H9 (cell line): ENCODE data around the gene MCM8. TPM values are rescaled to one million over a fixed set of nuclear protein-coding genes. Genes with fewer than 3 reads are reported as not detected.

Experiments
- DNase-seq: peaks from one replicate; pipeline ENCODE4 v3.0.0-alpha.2; 2017
- H2AFZ ChIP-seq: one replicate; pipeline ENCODE4 v1.6.1; 2013; ENCODE audit warnings: mild to moderate bottlenecking, low read length, control low read depth, moderate library complexity
- H2AK5ac ChIP-seq: 2 replicates; pipeline ENCODE4 v1.6.1; 2013; ENCODE audit warnings: low read length, control low read depth, mixed read lengths; ENCODE audit not compliant: insufficient read length
- H2BK120ac ChIP-seq: one replicate; pipeline ENCODE4 v1.6.1; 2013; ENCODE audit warnings: low read depth, mild to moderate bottlenecking, low read length, control low read depth, inconsistent platforms; ENCODE audit not compliant: poor library complexity, severe bottlenecking
- H2BK12ac ChIP-seq: 2 replicates; pipeline ENCODE4 v1.6.1; 2013; ENCODE audit warnings: low read length, control low read depth, mixed read lengths, low read depth; ENCODE audit not compliant: insufficient read length
- H2BK15ac ChIP-seq: 2 replicates; pipeline ENCODE4 v1.6.1; 2013; ENCODE audit warnings: low read depth, low read length, control low read depth
- H2BK20ac ChIP-seq: one replicate; pipeline ENCODE4 v1.6.1; 2013; ENCODE audit warnings: low read depth, mild to moderate bottlenecking, low read length, control low read depth, inconsistent platforms; ENCODE audit not compliant: poor library complexity, severe bottlenecking
- H2BK5ac ChIP-seq: 2 replicates; pipeline ENCODE4 v1.6.1; 2013; ENCODE audit warnings: low read length, control low read depth, mixed read lengths; ENCODE audit not compliant: insufficient read length
- H3K14ac ChIP-seq: 2 replicates; pipeline ENCODE4 v1.6.1; 2013; ENCODE audit warnings: low read length, control low read depth; ENCODE audit not compliant: insufficient read depth
- H3K18ac ChIP-seq: 2 replicates; pipeline ENCODE4 v1.6.1; 2013; ENCODE audit warnings: low read depth, mild to moderate bottlenecking, mixed read lengths, low read length, control low read depth; ENCODE audit not compliant: insufficient read length
- H3K23ac ChIP-seq: 2 replicates; pipeline ENCODE4 v1.6.1; 2013; ENCODE audit warnings: low read length, control low read depth, mixed read lengths, low read depth; ENCODE audit not compliant: insufficient read length
- H3K23me2 ChIP-seq: 2 replicates; pipeline ENCODE4 v1.6.1; 2013; ENCODE audit warnings: low read depth, mild to moderate bottlenecking, mixed read lengths, low read length, control low read depth; ENCODE audit not compliant: insufficient read length, poor library complexity, severe bottlenecking
- H3K27ac ChIP-seq: 2 replicates; pipeline ENCODE4 v1.5.1; 2013; ENCODE audit warnings: low read length, control low read depth, mixed read lengths, low read depth; ENCODE audit not compliant: insufficient read length
- H3K27me3 ChIP-seq: 2 replicates; pipeline ENCODE4 v1.6.1; 2013; ENCODE audit warnings: low read length, control low read depth, inconsistent platforms; ENCODE audit not compliant: insufficient read depth
- H3K4ac ChIP-seq: 2 replicates; pipeline ENCODE4 v1.6.1; 2013; ENCODE audit warnings: low read depth, mild to moderate bottlenecking, control low read depth, inconsistent platforms, low read length, moderate library complexity
- H3K4me1 ChIP-seq: 2 replicates; pipeline ENCODE4 v1.6.1; 2013; ENCODE audit warnings: low read length, control low read depth, inconsistent platforms; ENCODE audit not compliant: insufficient read depth
- H3K4me2 ChIP-seq: 2 replicates; pipeline ENCODE4 v1.6.1; 2013; ENCODE audit warnings: low read length, control low read depth, mixed read lengths; ENCODE audit not compliant: insufficient read length, insufficient read depth
- H3K56ac ChIP-seq: 2 replicates; pipeline ENCODE4 v1.6.1; 2013; ENCODE audit warnings: low read depth, mild to moderate bottlenecking, mixed read lengths, low read length, control low read depth; ENCODE audit not compliant: insufficient read length
- H3K79me1 ChIP-seq: 2 replicates; pipeline ENCODE4 v1.6.1; 2013; ENCODE audit warnings: low read depth, mild to moderate bottlenecking, moderate library complexity, low read length, control low read depth, inconsistent platforms; ENCODE audit not compliant: insufficient read depth, poor library complexity, severe bottlenecking
- H3K79me2 ChIP-seq: 2 replicates; pipeline ENCODE4 v1.6.1; 2013; ENCODE audit warnings: low read length, control low read depth, inconsistent platforms; ENCODE audit not compliant: insufficient read depth
- H3K9ac ChIP-seq: 2 replicates; pipeline ENCODE4 v1.6.1; 2013; ENCODE audit warnings: low read length, control low read depth, mixed read lengths; ENCODE audit not compliant: insufficient read length; ENCODE audit errors: extremely low read depth
- H3K9me3 ChIP-seq: one replicate; pipeline ENCODE4 v1.6.1; 2013; ENCODE audit warnings: low read depth, low read length, inconsistent platforms; ENCODE audit not compliant: control insufficient read depth
- H3T11ph ChIP-seq: one replicate; pipeline ENCODE4 v1.6.1; 2013; ENCODE audit warnings: mild to moderate bottlenecking, low read length, control low read depth, inconsistent platforms
- H4K20me1 ChIP-seq: one replicate; pipeline ENCODE4 v1.6.1; 2013; ENCODE audit not compliant: control insufficient read depth, insufficient read length, insufficient read depth
- H4K5ac ChIP-seq: 2 replicates; pipeline ENCODE4 v1.6.1; 2013; ENCODE audit warnings: low read depth, mild to moderate bottlenecking, mixed read lengths, low read length, control low read depth; ENCODE audit not compliant: insufficient read length
- H4K8ac ChIP-seq: replicated peaks from 2 replicates; pipeline ENCODE4 v1.6.1; 2013; ENCODE audit warnings: low read length, control low read depth, mixed read lengths, low read depth; ENCODE audit not compliant: insufficient read length
- H4K91ac ChIP-seq: 2 replicates; pipeline ENCODE4 v1.6.1; 2013; ENCODE audit warnings: low read depth, mild to moderate bottlenecking, moderate library complexity, mixed read lengths, low read length, control low read depth; ENCODE audit not compliant: insufficient read length
- H3K27ac Mint-ChIP-seq, 3 experiments: 2 replicates in 2 of 3; 3 replicates in 1 of 3; pipeline ENCODE4 v1.8.0; 2020 to 2021; ENCODE audit warnings: mixed read lengths in 3 of 3, mild to moderate bottlenecking in 1 of 3, moderate library complexity in 1 of 3
- H3K27me3 Mint-ChIP-seq: 2 replicates; pipeline ENCODE4 v1.8.0; 2021; ENCODE audit warnings: low read depth, mild to moderate bottlenecking, moderate library complexity, mixed read lengths
- H3K36me3 Mint-ChIP-seq, 3 experiments: 2 replicates in 2 of 3; 3 replicates in 1 of 3; pipeline ENCODE4 v1.8.0; 2020 to 2021; ENCODE audit warnings: low read depth in 3 of 3, mixed read lengths in 3 of 3; ENCODE audit not compliant: insufficient read depth in 1 of 3
- H3K4me1 Mint-ChIP-seq, 2 experiments: 2 replicates each; pipeline ENCODE4 v1.8.0; 2020; ENCODE audit warnings: mixed read lengths in 2 of 2
- H3K4me3 Mint-ChIP-seq, 2 experiments: 2 replicates in 1 of 2; 3 replicates in 1 of 2; pipeline ENCODE4 v1.8.0; 2020 to 2021; ENCODE audit warnings: mild to moderate bottlenecking in 2 of 2, mixed read lengths in 2 of 2, moderate library complexity in 1 of 2
- H3K9me3 Mint-ChIP-seq, 2 experiments: 2 replicates in 1 of 2; 3 replicates in 1 of 2; pipeline ENCODE4 v1.8.0; 2020; ENCODE audit warnings: mild to moderate bottlenecking in 2 of 2, mixed read lengths in 2 of 2, moderate library complexity in 1 of 2
- WGBS: extraction: QIAGEN DNeasy Blood & Tissue Kit; methylation state at CpG from one replicate; pipeline ENCODE4 v1.1.7; 2013; ENCODE audit warnings: missing lambda C conversion rate, low lambda C conversion rate, mixed read lengths; ENCODE audit not compliant: insufficient read length; ENCODE audit errors: extremely low coverage; 5-methylcytosine and 5-hydroxymethylcytosine counted together
- total RNA-seq: library from RNA; stranded (reverse); gene quantifications from 2 replicates; pipeline ENCODE4 v1.2.1, GENCODE V29; 2021
- TF ChIP-seq, protein P1 (sequence below): fragments of 200-600 bp; sonication (generic); conservative IDR thresholded peaks from 3 replicates; pipeline ENCODE4 v1.8.0; 2021; ENCODE audit warnings: antibody characterized with exemption, mild to moderate bottlenecking

The MCM8 gene
- total RNA-seq, 1 experiment from 2014 or later = 32.2 TPM

DNA sequence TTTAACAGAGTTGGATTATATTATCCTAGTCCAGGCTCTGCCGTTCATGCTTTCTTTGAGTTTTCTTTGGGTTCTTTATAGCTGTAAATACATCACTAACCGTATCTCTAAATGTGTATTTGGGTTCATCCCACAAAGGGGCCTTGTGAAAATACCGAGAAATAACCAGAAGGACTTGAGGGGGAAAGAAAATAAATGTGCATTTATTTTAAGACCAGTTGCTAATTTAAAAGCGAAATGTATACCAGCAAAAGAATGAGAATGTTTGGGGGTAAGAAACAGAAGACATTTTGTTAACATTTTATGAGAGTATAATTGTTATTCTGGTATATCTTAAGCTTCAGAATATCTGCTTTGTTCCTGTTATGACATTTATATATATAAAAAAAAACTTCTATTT, 64.5 kb downstream of the MCM8 start:
- no peaks in the 10 kb centered on the region for H3K27me3 Mint-ChIP-seq
- no peak overlapping the region for H2BK120ac ChIP-seq
- no peak overlapping the region for H3K9ac ChIP-seq
- H2AFZ ChIP-seq = no peak overlapping the region
- no peak overlapping the region for H3K27ac ChIP-seq
- no peak overlapping the region for H2BK15ac ChIP-seq
- H4K20me1 ChIP-seq = no peaks in the 10 kb centered on the region
- H3K36me3 Mint-ChIP-seq = peaks cover 22 to 65% (median 50%) of the 10 kb centered on the region in 3 experiments; a peak in 6 of 7 replicates
- no peak overlapping the region for H3K4me2 ChIP-seq
- no peak for DNase-seq
- no peaks in the 10 kb centered on the region for H3K4me1 Mint-ChIP-seq
- H3K4me1 ChIP-seq = no peaks in the 10 kb centered on the region
- H4K91ac ChIP-seq = no peak overlapping the region
- TF ChIP-seq, protein P1, sequence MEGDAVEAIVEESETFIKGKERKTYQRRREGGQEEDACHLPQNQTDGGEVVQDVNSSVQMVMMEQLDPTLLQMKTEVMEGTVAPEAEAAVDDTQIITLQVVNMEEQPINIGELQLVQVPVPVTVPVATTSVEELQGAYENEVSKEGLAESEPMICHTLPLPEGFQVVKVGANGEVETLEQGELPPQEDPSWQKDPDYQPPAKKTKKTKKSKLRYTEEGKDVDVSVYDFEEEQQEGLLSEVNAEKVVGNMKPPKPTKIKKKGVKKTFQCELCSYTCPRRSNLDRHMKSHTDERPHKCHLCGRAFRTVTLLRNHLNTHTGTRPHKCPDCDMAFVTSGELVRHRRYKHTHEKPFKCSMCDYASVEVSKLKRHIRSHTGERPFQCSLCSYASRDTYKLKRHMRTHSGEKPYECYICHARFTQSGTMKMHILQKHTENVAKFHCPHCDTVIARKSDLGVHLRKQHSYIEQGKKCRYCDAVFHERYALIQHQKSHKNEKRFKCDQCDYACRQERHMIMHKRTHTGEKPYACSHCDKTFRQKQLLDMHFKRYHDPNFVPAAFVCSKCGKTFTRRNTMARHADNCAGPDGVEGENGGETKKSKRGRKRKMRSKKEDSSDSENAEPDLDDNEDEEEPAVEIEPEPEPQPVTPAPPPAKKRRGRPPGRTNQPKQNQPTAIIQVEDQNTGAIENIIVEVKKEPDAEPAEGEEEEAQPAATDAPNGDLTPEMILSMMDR = no peak
- no peak overlapping the region for H3K23ac ChIP-seq
- no peak overlapping the region for H3T11ph ChIP-seq
- H3K56ac ChIP-seq = no peak overlapping the region
- no peaks in the 10 kb centered on the region for H3K23me2 ChIP-seq
- H2BK20ac ChIP-seq = no peak overlapping the region
- H2BK12ac ChIP-seq = no peak overlapping the region
- H3K9me3 ChIP-seq = no peaks in the 10 kb centered on the region
- no peak overlapping the region for H3K18ac ChIP-seq
- H3K79me2 ChIP-seq = no peaks in the 10 kb centered on the region
- H3K27ac Mint-ChIP-seq = no peak overlapping the region
- peaks cover 6% of the 10 kb centered on the region for H3K79me1 ChIP-seq
- no peak overlapping the region for H3K4ac ChIP-seq
- H3K27me3 ChIP-seq = no peaks in the 10 kb centered on the region
- H3K4me3 Mint-ChIP-seq = no peak overlapping the region
- no peak overlapping the region for H2AK5ac ChIP-seq
- H2BK5ac ChIP-seq = no peak overlapping the region
- no peaks in the 10 kb centered on the region for H3K9me3 Mint-ChIP-seq
- H4K5ac ChIP-seq = no peak overlapping the region
- H4K8ac ChIP-seq = no peak overlapping the region
- no peak overlapping the region for H3K14ac ChIP-seq
- WGBS = no CpG with 5 or more reads among the region's 4 CpGs
